ENCODE results near the gene BAZ1A.

BAZ1A gene

DNA sequence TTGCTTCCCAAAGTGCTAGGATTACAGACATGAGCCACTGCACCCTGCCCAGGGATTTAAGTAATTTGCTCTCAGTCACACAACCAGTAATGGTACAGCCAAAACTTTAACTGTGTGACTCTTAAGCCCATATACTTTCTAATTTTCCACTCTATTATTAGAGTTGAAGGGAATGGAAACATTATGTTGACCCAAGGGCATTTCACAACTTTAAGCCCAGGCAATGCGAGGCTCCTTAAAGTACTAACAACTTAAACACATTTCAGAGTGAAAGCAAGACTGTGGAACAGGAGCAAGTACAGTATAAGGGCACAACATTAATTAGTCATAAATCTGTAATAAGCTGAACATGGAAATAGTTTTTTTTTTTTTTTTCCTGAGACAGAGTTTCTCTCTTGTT, 39.8 kb downstream of the BAZ1A start:
- H3K4me3 ChIP-seq (replicated peaks; ENCODE audit: low read depth, low read length) = no peak overlapping the region
- no peak for DNase-seq (ENCODE audit: extremely low read depth, low read depth)
- TF ChIP-seq, protein P1, sequence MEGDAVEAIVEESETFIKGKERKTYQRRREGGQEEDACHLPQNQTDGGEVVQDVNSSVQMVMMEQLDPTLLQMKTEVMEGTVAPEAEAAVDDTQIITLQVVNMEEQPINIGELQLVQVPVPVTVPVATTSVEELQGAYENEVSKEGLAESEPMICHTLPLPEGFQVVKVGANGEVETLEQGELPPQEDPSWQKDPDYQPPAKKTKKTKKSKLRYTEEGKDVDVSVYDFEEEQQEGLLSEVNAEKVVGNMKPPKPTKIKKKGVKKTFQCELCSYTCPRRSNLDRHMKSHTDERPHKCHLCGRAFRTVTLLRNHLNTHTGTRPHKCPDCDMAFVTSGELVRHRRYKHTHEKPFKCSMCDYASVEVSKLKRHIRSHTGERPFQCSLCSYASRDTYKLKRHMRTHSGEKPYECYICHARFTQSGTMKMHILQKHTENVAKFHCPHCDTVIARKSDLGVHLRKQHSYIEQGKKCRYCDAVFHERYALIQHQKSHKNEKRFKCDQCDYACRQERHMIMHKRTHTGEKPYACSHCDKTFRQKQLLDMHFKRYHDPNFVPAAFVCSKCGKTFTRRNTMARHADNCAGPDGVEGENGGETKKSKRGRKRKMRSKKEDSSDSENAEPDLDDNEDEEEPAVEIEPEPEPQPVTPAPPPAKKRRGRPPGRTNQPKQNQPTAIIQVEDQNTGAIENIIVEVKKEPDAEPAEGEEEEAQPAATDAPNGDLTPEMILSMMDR (IDR thresholded peaks at IDR 0.05; ENCODE audit: low read depth, low read length, missing control alignments) = no peak

DNA sequence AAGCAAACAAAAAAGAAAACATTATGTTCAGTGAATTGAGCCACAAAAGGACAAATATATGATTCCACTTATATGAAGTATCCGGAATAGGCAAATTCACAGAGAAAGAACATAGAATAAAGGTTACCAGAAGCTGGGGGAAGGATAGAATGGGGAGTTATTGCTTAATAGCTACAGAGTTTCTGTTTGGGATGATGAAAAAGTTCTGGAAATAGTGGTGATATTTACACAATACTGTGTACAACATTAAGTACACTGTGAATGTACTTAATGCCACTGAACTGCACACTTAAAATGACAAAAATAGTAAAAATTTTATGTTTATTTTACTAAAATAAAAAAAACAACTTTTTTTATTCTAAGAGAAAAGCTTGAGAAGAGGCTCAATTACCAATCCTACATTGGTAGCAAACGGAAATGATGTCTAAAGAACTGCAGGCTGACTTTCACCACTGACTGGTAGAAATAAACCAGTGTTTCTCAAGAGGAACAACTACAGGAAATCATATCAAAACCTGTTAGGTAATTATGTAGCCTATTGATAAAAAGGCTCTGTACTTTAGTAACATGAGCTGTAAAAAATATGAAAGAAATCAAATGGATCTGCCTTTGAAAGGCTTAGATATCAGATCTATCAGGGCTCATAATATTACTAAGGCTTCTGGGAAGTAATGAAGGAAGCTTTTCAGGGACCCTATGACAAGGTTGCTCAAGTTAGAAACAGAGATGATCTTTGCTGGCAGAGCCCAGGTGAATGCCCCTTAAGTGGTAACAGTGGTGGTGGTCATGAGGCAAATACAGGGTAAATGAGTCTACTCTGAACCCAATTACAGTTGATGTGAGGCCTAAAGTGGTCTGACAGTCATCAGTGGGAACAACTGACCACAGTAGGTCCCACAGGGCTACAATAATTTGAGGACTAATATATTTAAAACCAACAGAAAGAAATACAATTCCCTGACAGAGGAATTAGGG, 41.3 kb downstream of the BAZ1A start:
- TF ChIP-seq, protein P1 (IDR thresholded peaks at IDR 0.05; ENCODE audit: low read depth, low read length, missing control alignments) = no peak
- no peak for DNase-seq (ENCODE audit: extremely low read depth, low read depth)

DNA sequence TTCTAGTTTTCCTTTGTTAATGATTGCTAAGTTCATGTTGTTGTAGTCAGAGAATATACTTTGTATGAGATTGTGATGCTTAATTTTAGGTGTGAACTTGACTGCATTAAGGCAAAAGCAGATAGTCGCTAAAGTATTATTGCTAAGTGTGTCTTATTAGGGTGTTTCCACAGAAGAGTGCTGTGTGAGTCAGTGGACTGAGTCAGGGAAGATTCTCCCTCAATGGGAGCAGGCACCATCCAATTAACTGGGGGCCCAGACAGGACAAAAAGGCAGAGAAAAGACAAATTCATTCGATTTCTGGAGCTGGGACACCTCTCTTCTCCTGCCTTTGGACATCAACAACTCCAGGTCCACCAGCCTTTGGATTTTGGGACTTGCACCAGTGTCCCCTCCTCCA, 48.5 kb downstream of the BAZ1A start:
- H3K4me3 ChIP-seq (replicated peaks; ENCODE audit: low read depth, low read length) = no peak overlapping the region
- TF ChIP-seq, protein P1 (IDR thresholded peaks at IDR 0.05; ENCODE audit: low read depth, low read length, missing control alignments) = no peak
- DNase-seq (ENCODE audit: extremely low read depth, low read depth) = no peak

More for the DNA sequence above, 41.3 kb downstream of the BAZ1A start:
- no peak overlapping the region for H3K4me3 ChIP-seq (replicated peaks; ENCODE audit: low read depth, low read length)

DNA sequence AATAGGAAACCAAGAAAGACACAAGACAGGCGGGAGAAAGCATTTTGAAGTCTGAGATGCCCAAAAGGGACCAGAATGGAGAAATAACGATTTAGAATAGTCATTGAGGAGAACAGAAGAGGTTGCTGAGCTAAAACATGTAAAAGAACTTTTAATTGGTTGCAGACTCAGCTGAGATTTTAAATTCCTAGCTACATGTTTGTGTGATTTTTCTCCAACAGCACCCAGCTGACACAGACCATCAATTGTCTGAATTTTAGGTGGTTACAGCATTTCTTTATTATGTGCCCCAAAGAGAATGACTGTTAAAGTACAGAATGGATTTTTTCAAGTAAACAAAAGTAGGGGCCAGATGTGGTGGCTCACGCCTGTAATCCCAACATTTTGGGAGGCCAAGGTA, 50.3 kb downstream of the BAZ1A start:
- no peak overlapping the region for H3K4me3 ChIP-seq (replicated peaks; ENCODE audit: low read depth, low read length)
- TF ChIP-seq, protein P1 (IDR thresholded peaks at IDR 0.05; ENCODE audit: low read depth, low read length, missing control alignments) = no peak
- DNase-seq (ENCODE audit: extremely low read depth, low read depth) = no peak

DNA sequence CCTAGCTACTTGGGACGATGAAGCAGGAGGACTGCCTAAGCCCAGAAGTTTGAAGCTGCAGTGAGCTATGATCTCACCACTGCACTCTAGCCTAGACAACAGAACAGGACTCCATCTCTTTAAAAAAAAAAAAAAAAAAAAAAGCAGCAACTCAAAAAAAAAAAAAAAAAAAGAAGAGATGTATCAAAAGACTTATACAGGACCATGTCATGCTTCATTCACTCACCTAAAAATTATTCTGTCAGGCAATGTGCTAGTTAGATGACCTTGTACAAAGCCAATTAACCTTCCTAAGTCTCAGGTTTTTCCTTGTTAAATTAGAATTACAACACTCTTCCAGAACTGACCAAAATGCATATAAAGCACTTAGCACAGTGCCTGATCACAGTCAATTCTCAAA, 50.9 kb downstream of the BAZ1A start:
- no peak overlapping the region for H3K4me3 ChIP-seq (replicated peaks; ENCODE audit: low read depth, low read length)
- TF ChIP-seq, protein P1 (IDR thresholded peaks at IDR 0.05; ENCODE audit: low read depth, low read length, missing control alignments) = no peak
- DNase-seq (ENCODE audit: extremely low read depth, low read depth) = no peak

DNA sequence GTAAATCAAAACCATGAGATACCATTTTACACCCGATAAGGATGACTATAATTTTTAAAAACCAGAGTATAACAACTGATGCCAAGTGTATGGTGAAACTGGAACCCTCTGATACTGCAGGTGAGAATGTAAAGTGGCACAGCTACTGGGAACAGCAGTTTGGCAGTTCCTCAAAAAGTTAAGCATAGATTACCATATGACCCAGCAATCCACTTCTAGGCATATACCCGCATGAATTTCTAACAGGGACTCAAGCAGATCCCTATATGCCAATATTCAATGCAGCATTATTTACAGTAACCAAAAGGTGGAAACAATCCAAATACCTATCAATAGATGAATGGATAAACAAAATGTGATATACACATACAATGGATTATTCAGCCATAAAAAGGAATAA, 57.4 kb downstream of the BAZ1A start:
- no peak for DNase-seq (ENCODE audit: extremely low read depth, low read depth)
- no peak overlapping the region for H3K4me3 ChIP-seq (replicated peaks; ENCODE audit: low read depth, low read length)
- TF ChIP-seq, protein P1 (IDR thresholded peaks at IDR 0.05; ENCODE audit: low read depth, low read length, missing control alignments) = no peak
